Activated CD4-positive, alpha-beta T cell treated with anti-CD3 and anti-CD28 coated beads, Interleukin-2, amount 10 ng/mL, durations not matched to agents 24 days and 14 days (primary cell): ENCODE measurements around the gene ADPRHL1. TPM values are rescaled to one million over a fixed set of nuclear protein-coding genes. Genes with fewer than 3 reads are reported as not detected.

Experiments used
- DNase-seq: peaks from one replicate; pipeline ENCODE4 v3.0.0; 2022
- H3K27ac Mint-ChIP-seq: one replicate; pipeline ENCODE4 v1.8.0; 2022; ENCODE audit warnings: mild to moderate bottlenecking, mixed read lengths
- H3K27me3 Mint-ChIP-seq: one replicate; pipeline ENCODE4 v1.8.0; 2022; ENCODE audit warnings: mixed read lengths
- H3K36me3 Mint-ChIP-seq: one replicate; pipeline ENCODE4 v1.8.0; 2022; ENCODE audit warnings: low read depth, mild to moderate bottlenecking, mixed read lengths
- H3K4me1 Mint-ChIP-seq: one replicate; pipeline ENCODE4 v1.8.0; 2021; ENCODE audit warnings: mixed read lengths
- H3K4me3 Mint-ChIP-seq: one replicate; pipeline ENCODE4 v1.8.0; 2022; ENCODE audit warnings: mild to moderate bottlenecking, moderate library complexity, mixed read lengths
- H3K9me3 Mint-ChIP-seq: one replicate; pipeline ENCODE4 v1.8.0; 2021; ENCODE audit warnings: mixed read lengths
- intact Hi-C: fragments of 100-400 bp; cut with micrococcal nuclease; formaldehyde crosslinking; loops from one replicate; pipeline ENCODE4 v1.15.1; 2023
- total RNA-seq: library from RNA; stranded (reverse); gene quantifications from 2 replicates; pipeline ENCODE4 v1.2.3, GENCODE V29; 2022

Gene ADPRHL1
- total RNA-seq, 1 donor from 2014 or later: 0.86 TPM

DNA sequence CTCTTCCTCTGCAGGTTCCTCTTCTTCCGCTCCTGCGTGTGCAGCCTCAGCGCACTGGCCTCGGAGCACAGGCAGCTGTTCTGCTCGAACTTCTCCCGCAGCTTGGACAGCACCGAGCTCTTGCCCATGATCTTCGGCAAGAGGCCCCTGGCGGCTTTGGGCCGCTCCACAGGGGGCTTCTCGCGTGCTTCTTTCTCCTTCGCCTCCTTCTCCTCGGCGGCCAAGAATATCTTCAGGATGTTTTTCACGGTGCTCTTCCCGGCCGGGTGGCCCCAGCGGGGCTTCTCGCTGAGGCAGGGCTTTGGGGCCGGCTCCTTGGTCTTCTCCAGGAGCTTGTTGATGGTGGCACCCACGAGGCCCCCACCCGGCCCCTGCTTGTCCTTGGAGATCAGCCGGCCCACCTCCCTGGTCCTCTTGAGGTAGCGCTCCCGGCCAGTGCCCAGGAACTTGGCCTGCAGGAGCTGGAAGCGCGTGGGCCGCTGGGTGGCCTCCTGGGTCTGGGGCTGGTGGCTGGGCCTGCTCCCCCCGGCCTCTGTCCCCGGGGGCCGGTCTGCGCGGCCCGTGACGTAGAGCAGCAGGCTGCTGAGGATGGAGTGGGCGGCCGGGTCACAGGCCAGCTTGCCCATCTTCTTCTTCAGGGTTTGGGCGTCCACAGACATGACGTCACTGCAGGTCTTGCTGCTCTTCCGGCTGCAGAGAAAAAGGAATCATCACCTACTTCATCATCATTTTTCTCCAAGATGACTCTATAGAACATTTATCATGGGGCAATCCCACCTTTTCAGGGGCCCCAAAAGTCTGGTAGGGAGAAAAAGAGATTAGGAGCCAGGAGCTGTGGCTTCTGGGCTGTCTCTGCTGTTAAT is 45.5 kb downstream of the ADPRHL1 start:
- no peak overlapping the region for H3K27ac Mint-ChIP-seq
- intact Hi-C loops: no loop called here
- H3K36me3 Mint-ChIP-seq: no peaks in the 10 kb centered on the region
- no peaks in the 10 kb centered on the region for H3K4me1 Mint-ChIP-seq
- no peaks in the 10 kb centered on the region for H3K27me3 Mint-ChIP-seq
- no peak for DNase-seq
- no peaks in the 10 kb centered on the region for H3K9me3 Mint-ChIP-seq
- H3K4me3 Mint-ChIP-seq: no peak overlapping the region

DNA sequence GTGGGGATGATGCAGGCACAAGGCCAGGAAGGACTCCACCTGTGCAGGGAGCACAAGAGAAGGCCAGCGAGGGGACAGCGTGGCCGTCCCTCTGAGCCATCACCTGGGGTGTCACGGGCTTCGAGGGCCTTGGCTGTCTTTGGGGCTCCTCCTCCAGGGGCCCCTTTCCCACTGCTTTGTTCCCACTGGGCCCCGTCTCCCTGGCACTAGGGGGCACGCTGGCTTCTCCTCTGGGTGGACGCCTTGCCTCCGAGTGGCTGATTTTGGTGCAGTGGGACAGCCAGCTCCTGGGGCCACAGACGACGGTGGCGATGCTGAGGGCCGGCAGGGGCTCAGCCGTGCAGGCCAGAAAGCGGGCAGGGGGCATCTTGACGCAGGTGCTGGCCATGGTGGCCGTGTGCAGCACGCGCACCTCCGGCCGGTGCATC is 46.2 kb downstream of the ADPRHL1 start:
- intact Hi-C loops: no loop called here
- DNase-seq: no peak
- Mint-ChIP-seq H3K36me3 (no peaks in the 10 kb centered on the region), H3K27ac (no peak overlapping the region), H3K27me3 (no peaks in the 10 kb centered on the region), H3K4me3 (no peak overlapping the region), H3K9me3 (no peaks in the 10 kb centered on the region), H3K4me1 (no peaks in the 10 kb centered on the region)

DNA sequence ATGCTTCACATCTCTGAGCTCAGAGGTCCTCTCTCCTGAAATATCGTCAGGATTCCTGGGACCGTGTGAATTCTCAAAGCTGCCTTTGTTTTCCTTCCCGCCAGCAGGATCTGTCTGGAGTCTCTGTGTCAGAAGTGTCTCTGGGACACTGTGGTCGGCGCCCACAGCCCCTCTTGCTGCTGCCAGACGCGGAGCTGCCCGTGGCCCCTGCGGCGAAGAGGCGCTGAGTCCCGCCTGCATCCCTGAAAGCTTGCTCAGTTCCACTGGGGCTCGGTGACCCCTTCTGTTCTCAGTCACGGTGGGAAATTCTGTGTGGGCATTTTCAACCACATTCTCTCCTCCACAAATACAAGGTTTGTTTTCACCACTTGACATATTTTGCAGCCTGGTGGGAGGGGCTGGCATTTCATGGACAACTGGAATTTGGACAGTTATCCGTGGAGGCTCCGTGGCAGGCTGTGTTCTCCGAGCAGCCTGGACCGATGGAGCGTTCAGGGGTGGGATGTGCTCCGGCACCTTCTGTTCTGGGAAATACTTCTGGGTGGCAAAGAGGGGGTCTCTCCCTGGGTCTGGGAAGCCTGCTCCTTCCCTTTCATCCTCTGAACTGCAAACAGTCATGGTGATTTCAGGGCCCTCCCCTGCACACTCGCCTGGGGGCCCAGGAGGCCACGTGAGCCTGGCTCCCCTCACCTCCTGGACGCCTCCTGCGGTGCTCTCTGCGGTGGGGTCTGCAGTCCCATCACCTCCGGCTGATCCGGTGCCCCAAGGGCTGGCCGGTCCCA is 46.8 kb downstream of the ADPRHL1 start:
- H3K27me3 Mint-ChIP-seq: no peaks in the 10 kb centered on the region
- no peak for DNase-seq
- intact Hi-C loops: no loop called here
- H3K4me3 Mint-ChIP-seq: no peak overlapping the region
- H3K36me3 Mint-ChIP-seq: no peaks in the 10 kb centered on the region
- no peaks in the 10 kb centered on the region for H3K4me1 Mint-ChIP-seq
- no peaks in the 10 kb centered on the region for H3K9me3 Mint-ChIP-seq
- H3K27ac Mint-ChIP-seq: no peak overlapping the region

DNA sequence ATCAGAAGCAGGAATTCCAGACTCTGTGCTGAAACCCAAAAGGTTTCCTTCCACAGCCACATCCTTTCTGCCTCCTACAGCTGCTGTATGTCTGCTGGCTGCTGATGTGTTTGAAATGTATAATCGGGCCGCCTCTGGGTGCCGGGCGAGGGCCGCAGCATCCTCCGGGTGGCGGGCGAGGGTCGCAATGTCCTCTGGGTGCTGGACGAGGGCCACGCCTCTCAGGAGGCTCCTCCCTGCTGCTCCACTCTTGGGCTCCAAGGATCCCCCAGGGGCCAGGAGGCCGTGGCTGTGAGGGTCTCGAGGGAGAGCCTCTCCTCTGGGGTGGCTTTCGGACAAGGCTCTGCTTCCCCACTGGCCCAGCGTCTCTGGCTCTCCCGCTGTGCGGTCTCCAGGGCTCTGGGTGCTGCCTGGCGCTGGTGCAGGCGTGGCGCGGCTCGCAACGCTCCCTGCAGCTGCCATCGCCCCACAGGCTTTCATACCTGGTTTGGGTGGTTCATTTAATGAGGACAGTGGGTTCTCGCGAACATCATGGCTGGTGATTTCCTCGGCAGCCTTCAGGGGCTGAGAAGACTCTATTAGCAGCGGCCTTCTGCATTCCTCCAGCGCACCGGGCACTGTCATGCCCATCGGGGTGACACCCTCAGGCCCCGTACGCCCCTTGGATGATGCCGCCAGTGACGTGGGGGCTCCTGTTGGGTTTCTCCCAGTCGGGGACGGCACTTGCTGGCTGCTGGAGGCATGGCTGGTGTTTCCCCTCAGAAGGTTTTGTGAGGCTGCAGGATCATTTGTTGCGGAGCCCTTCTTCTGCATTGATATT is 47.6 kb downstream of the ADPRHL1 start:
- Mint-ChIP-seq H3K9me3 (no peaks in the 10 kb centered on the region), H3K27me3 (no peaks in the 10 kb centered on the region), H3K4me1 (no peaks in the 10 kb centered on the region), H3K36me3 (no peaks in the 10 kb centered on the region), H3K4me3 (no peak overlapping the region), H3K27ac (no peak overlapping the region)
- no peak for DNase-seq
- intact Hi-C loops: no loop called here

DNA sequence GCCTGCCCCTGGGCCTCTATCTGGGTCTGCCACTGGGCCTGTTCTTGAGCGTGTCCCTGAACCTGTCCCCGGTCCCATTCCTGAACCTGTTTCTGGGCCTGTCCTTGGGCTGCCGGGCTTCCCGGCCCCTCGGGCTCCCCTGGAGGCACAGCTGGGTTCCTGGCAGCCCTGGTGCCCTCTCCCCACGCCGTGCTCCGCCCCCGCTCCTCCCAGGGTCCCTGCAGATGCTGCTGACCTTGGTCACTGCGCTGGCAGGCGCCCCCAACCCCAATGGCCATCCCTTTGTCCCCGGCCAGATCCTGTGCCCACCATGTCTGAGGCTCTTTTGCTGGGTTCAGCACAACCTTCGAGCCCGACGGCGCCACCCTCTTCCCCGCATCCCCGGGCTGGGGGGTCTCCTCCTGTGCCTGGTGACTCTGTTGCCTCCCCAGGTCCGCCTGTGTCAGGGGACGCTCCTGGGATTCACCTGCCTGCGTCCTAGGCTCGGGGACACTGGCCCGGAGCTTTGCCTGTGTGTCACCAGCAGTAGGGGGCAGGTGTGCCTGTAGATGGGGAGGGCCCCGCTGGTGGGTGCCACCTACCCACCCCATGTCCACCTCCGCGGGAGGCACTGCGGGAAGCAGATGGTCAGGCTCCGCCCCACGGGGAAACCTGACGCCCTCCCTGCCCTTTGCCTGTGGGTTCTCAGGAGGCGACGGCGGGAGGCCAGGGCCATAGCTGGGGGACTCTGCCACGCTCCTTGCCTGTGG is 48.4 kb downstream of the ADPRHL1 start:
- Mint-ChIP-seq H3K27ac (no peak overlapping the region), H3K4me1 (no peaks in the 10 kb centered on the region), H3K36me3 (no peaks in the 10 kb centered on the region), H3K27me3 (no peaks in the 10 kb centered on the region), H3K9me3 (no peaks in the 10 kb centered on the region), H3K4me3 (no peak overlapping the region)
- DNase-seq: no peak
- intact Hi-C loops: no loop called here

DNA sequence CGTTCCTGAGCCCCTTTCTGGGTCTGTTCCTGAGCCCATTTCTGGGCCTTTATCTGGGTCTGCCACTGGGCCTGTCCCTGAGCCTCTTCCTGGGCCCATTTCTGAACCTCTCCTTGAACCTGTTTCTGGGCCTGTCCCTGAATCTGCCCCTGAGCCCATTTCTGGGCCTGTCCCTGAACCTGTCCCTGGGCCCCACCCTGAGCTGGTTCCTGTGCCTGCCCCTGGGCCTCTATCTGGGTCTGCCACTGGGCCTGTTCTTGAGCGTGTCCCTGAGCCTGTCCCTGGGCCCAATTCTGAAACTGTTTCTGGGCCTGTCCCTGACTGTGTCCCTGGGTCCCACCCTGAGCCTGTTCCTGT is 48.9 kb downstream of the ADPRHL1 start:
- Mint-ChIP-seq H3K9me3 (no peaks in the 10 kb centered on the region), H3K27me3 (no peaks in the 10 kb centered on the region), H3K27ac (no peak overlapping the region), H3K4me3 (no peak overlapping the region), H3K36me3 (no peaks in the 10 kb centered on the region), H3K4me1 (no peaks in the 10 kb centered on the region)
- intact Hi-C loops: no loop called here
- no peak for DNase-seq

DNA sequence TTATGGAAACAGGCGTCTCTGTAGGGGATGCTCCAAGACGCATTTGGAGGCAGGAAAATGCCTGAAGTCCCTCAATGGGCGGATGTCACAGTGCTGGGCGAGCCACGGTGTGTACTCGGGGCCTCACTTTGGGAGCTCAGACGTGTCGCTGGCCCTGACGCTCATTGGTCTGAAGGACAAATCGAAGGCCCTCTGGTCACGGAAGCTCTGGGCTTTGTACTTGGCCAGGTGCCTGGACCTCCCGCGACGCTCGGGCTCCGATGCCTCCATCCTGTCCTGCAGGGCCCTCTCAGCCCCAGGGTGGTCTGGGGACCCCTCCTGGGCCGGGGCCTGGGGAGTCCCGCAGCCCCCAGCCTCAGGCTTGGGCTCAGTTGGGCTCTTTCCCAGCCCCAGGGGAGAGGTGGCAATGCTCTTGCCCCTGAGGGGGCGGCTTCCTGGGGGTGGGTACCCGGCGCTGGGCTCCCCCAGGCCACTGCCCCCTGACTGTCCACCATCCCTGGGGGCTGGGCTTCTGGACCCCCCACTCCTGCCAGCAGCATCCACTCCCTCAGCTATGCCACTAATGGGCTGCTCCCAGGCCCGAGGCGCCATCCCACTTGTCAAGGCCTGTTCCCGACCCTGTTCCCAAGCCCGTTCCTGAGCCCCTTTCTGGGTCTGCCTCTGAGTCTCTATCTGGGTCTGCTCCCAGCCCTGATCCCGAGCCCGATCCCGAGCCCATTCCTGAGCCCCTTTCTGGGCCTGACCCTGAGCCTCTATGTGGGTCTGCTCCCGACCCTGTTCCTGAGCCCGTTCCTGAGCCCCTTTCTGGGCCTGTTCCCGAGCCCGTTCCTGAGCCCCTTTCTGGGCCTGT is 49.8 kb downstream of the ADPRHL1 start:
- H3K36me3 Mint-ChIP-seq: no peaks in the 10 kb centered on the region
- intact Hi-C loops: no loop called here
- no peak overlapping the region for H3K27ac Mint-ChIP-seq
- DNase-seq: no peak
- no peak overlapping the region for H3K4me3 Mint-ChIP-seq
- H3K9me3 Mint-ChIP-seq: no peaks in the 10 kb centered on the region
- no peaks in the 10 kb centered on the region for H3K27me3 Mint-ChIP-seq
- no peaks in the 10 kb centered on the region for H3K4me1 Mint-ChIP-seq

DNA sequence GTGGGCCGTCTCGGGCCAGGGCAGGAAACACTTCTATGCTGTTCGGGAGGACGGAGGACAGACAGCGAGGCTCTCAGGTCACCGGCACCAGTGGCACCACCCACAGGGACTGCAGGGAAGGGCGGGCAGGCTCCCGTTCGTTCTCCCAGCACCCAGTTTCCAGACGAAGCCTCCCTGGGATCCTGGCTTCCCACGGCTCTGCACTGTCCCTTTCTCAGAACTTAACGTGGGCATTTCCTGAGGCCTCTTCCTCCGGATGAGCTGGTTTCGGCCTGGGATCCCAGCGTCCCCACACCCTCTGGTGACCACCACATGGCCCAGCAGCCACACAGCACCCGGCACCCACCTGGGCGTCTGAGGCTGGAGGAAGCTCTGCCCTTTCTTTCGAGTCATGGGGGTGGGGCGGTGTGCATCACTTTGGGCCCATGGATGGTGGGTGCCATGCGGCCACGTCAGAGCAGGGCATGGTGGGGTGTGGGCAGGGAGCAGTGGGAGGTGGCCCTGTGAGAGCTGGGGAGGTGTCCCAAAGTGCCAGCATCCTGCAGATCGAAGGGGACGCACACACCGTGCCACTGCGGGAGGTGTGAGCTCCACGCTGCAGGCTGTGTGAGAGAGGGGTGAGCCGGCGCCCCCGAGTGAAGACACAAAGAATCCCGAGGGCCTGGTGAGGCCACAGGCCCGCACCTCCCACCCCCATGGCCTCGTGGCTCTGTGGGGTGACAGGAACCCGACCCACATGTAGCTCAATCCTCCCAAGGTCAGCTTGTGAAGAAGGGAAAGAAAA is 50.6 kb downstream of the ADPRHL1 start:
- Mint-ChIP-seq H3K9me3 (no peaks in the 10 kb centered on the region), H3K27me3 (no peaks in the 10 kb centered on the region), H3K4me3 (no peak overlapping the region), H3K27ac (no peak overlapping the region), H3K4me1 (no peaks in the 10 kb centered on the region), H3K36me3 (no peaks in the 10 kb centered on the region)
- intact Hi-C loops: no loop called here
- DNase-seq: no peak

DNA sequence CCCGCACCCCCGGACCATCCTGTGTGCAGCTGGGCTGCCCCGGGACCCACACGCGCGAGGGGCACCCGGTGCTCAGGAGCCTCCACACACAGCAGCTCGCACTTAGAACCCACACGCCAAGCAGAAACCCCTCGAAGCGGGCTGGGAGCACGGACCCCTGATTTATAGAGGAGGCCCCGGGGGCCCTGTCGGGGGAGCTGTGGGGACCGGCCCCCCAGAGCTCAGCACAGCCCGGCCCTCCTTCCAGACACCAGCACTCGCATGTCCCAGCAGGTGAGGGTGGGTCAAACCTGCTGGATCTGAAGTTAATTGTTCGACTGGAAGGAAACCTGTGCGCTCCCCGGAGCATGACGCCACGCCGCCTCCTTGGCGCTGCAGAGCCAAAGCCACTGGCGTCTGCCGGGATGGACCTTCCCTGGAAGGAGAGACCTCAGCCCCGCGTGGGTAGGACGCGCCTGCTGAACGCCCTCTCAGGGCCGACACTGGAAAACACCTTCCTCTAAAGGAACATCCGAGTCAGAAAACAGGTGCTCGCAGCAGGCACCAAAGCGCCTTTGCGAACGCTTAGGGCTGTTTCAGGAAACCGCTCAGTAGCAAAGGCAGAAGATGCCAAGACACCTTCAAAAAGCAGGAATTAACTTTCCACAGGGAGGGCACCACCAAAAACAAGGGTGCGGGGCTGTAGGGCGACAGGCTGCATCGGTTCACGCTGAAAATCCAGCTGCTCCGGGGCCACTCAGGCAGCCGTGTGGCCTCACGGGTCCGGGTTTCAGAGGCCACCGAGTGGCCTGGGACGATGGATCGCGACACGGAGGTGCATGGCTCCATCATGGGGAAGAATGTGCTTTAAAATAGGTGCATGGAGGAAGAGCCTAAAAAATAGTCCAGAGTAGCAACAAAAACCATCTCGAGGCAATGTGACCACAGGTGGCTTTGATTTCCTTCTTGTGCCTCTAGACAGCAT is 51.6 kb downstream of the ADPRHL1 start:
- no peaks in the 10 kb centered on the region for H3K9me3 Mint-ChIP-seq
- intact Hi-C loops: no loop called here
- H3K4me3 Mint-ChIP-seq: no peak overlapping the region
- no peaks in the 10 kb centered on the region for H3K27me3 Mint-ChIP-seq
- H3K4me1 Mint-ChIP-seq: no peaks in the 10 kb centered on the region
- H3K36me3 Mint-ChIP-seq: no peaks in the 10 kb centered on the region
- H3K27ac Mint-ChIP-seq: no peak overlapping the region
- DNase-seq: no peak

DNA sequence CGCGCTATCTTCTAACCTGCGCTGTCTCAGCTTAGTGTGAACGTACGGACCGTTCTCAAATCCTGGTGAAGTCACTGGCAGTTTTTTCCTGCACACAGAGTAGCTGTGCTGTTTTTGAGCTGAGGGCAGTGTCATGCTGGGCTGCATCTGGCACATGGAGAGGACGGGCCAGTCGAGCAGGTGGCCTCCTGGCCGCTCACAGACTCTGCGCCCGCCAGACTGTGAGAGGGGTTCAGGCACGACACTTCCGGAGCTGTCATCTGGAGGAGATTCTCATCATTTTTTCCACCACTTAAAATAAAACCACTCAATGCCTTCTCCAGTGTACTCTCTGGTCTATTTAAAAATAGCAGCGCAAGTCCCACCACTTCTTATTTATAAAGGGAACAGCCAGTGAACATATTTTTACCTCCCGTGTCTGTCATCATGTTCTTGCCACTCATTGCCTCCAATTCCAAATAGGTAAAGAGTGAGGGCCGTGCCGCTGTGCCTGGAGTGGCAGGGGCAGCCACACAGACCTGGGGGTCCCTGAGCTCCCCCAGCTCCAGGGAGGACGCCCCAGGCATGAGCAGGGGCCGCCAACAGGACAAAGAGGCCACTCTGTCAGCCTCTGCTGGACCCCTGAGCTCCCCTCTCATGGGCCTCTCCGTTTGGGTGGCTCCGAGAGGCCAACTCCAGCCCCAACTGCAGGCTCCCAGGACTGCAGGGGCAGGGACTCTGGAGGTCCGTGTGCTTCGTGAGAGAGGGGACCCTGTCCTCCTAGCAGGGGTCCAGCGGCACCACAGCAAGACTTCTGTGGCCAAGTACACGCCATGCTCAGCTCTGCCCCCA is 52.5 kb downstream of the ADPRHL1 start:
- H3K36me3 Mint-ChIP-seq: no peaks in the 10 kb centered on the region
- no peak for DNase-seq
- H3K9me3 Mint-ChIP-seq: no peaks in the 10 kb centered on the region

DNA sequence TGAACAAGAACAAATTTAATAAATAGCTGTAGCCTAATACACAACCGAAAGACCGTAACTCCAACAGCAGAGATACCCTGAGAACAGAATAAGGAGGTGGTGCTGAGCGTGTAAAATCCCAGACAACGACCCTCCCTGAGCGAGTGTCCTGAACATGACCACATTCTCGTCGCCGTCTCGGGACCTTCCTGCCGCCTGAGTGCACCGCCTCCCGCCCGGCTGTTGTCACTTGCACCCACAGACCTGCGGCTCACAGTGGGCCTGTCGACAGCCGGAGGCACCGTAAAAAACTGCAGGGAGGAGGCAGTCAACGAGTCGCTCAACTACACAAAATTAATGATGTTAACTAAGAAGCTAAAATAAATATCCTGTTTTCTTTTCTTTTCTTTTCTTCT is 53.5 kb downstream of the ADPRHL1 start:
- Mint-ChIP-seq H3K27me3 (no peaks in the 10 kb centered on the region), H3K36me3 (no peaks in the 10 kb centered on the region), H3K9me3 (no peaks in the 10 kb centered on the region), H3K27ac (no peak overlapping the region), H3K4me3 (no peak overlapping the region), H3K4me1 (no peaks in the 10 kb centered on the region)
- no peak for DNase-seq
- intact Hi-C loops: no loop called here

More for the DNA sequence above, 52.5 kb downstream of the ADPRHL1 start:
- no peaks in the 10 kb centered on the region for H3K4me1 Mint-ChIP-seq
- intact Hi-C loops: no loop called here
- no peak overlapping the region for H3K4me3 Mint-ChIP-seq
- no peak overlapping the region for H3K27ac Mint-ChIP-seq
- H3K27me3 Mint-ChIP-seq: no peaks in the 10 kb centered on the region
